NOMO-1 treated with DMSO at 0.1 percent for 48 hours (cell line): ENCODE results near the gene CASZ1.

ENCODE experiments used
- DNase-seq: peaks from one replicate; lab custom pipeline; 2025; ENCODE audit not compliant: unreplicated experiment; lab: John Stamatoyannopoulos, UW

CASZ1 gene

GRCh38 chr1:10659646-10660540 is 136.6 kb downstream of the CASZ1 start:
- DNase-seq = no peak

GRCh38 chr1:10659218-10659617 is 137.2 kb downstream of the CASZ1 start:
- DNase-seq = no peak

- DNase-seq = no peak
Measured at GRCh38 chr1:10658396-10659066, 137.9 kb downstream of the CASZ1 start.

GRCh38 chr1:10657088-10657847 is 139.2 kb downstream of the CASZ1 start:
- no peak for DNase-seq

- no peak for DNase-seq
Measured at GRCh38 chr1:10656431-10656830, 140.0 kb downstream of the CASZ1 start.

GRCh38 chr1:10655002-10655401 is 141.4 kb downstream of the CASZ1 start:
- no peak for DNase-seq

GRCh38 chr1:10653370-10654125 is 142.9 kb downstream of the CASZ1 start:
- no peak for DNase-seq

GRCh38 chr1:10652626-10653025 is 143.8 kb downstream of the CASZ1 start:
- DNase-seq = no peak

- DNase-seq = no peak
Measured at GRCh38 chr1:10651793-10652192, 144.7 kb downstream of the CASZ1 start.

GRCh38 chr1:10651389-10651766 is 145.1 kb downstream of the CASZ1 start:
- DNase-seq = no peak

GRCh38 chr1:10650556-10651388 is 145.7 kb downstream of the CASZ1 start:
- no peak for DNase-seq

- DNase-seq = no peak
Measured at GRCh38 chr1:10649517-10650201, 146.8 kb downstream of the CASZ1 start.

GRCh38 chr1:10648689-10649516 is 147.5 kb downstream of the CASZ1 start:
- no peak for DNase-seq

- no peak for DNase-seq
Measured at GRCh38 chr1:10647414-10648170, 148.9 kb downstream of the CASZ1 start.

- no peak for DNase-seq
Measured at GRCh38 chr1:10646347-10646861, 150.0 kb downstream of the CASZ1 start.

GRCh38 chr1:10644307-10645128 is 151.9 kb downstream of the CASZ1 start:
- no peak for DNase-seq
